ENCODE data around the gene OSBPL6.

GRCh38 chr2:178344121-178344520 is 149.8 kb downstream of the OSBPL6 start:
- TF ChIP-seq CTCF (IDR thresholded peaks at IDR 0.05), result no peak
- TF ChIP-seq POLR2A (IDR thresholded peaks at IDR 0.05), result no peak

Data from lower leg skin (tissue), 3 donors.